Suprapubic skin (tissue), 4 donors: ENCODE results near the gene CBL. TPM values are rescaled to one million over a fixed set of nuclear protein-coding genes. Genes with fewer than 3 reads are reported as not detected.

ENCODE experiments used
- DNase-seq, 2 donors: peaks; one replicate each; pipeline ENCODE4 v3.0.0-alpha.2; 2019; ENCODE audit warnings: low spot score in 2 of 2
- H3K27ac ChIP-seq: fragments of 200-600 bp; sonication (generic); one replicate; pipeline ENCODE4 v1.5.1; 2019
- H3K27me3 ChIP-seq: fragments of 200-600 bp; sonication (generic); one replicate; pipeline ENCODE4 v1.5.1; 2019
- H3K36me3 ChIP-seq: fragments of 200-600 bp; sonication (generic); one replicate; pipeline ENCODE4 v1.5.1; 2019
- H3K4me1 ChIP-seq: fragments of 200-600 bp; sonication (generic); one replicate; pipeline ENCODE4 v1.5.1; 2019
- H3K4me3 ChIP-seq: fragments of 200-600 bp; sonication (generic); one replicate; pipeline ENCODE4 v1.5.1; 2019; ENCODE audit warnings: mild to moderate bottlenecking
- H3K9me3 ChIP-seq: fragments of 200-600 bp; sonication (generic); one replicate; pipeline ENCODE4 v1.5.1; 2019
- EP300 ChIP-seq: sonication (generic); formaldehyde crosslinking; IDR thresholded peaks from one replicate; pipeline ENCODE4 v1.6.1; 2017; ENCODE audit warnings: antibody characterized with exemption
- POLR2A ChIP-seq, 2 donors: fragments of 450-650 bp; IDR thresholded peaks; one replicate each; pipeline ENCODE4 v1.6.1; 2017; ENCODE audit warnings: antibody characterized with exemption in 2 of 2, mild to moderate bottlenecking in 2 of 2, moderate library complexity in 2 of 2
- POLR2AphosphoS5 ChIP-seq, 3 donors: sonication (generic); formaldehyde crosslinking; IDR thresholded peaks; one replicate each; pipeline ENCODE4 v1.6.1; 2017; ENCODE audit warnings: antibody characterized with exemption in 3 of 3
- WGBS: methylation state at CpG from one replicate; pipeline ENCODE4 v1.1.5; 2018; 5-methylcytosine and 5-hydroxymethylcytosine counted together
- total RNA-seq, 4 donors: library from RNA; depleted of rRNA; stranded (reverse); fragments of >200 nt; gene quantifications; one replicate each; pipeline ENCODE4 v1.1.0, GENCODE V29; 2016
- TF ChIP-seq, protein P1 (sequence below), 2 donors: fragments of 200-600 bp in 1 of 2; fragments of 450-650 bp in 1 of 2; sonication (generic) in 1 of 2; IDR thresholded peaks; one replicate each; pipeline ENCODE4 v1.5.1; 2016 to 2019; ENCODE audit warnings: antibody characterized with exemption in 2 of 2, mild to moderate bottlenecking in 1 of 2, moderate library complexity in 1 of 2

Gene CBL
- total RNA-seq, 4 donors from 2014 or later: 13.2 to 17.4 (median 17.2) TPM

DNA sequence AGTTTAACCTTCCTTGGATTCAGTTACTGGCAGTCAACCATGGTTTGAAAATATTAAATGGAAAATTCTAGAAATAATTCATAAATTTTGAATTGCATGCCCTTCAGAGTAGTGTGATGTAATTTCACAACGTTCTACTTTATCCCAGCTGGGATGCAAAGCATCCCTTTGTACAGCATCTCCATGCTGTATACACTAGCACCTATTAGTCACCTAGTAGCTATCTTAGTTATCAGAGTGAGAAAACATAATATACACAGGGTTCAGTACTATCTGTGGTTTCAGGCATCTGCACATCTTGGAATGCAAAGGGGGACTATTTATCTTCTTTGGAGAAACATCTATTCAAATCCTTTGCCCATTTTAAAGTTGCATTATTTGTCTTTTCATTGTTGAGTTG lies 30.8 kb downstream of the CBL start:
- TF ChIP-seq, protein P1, sequence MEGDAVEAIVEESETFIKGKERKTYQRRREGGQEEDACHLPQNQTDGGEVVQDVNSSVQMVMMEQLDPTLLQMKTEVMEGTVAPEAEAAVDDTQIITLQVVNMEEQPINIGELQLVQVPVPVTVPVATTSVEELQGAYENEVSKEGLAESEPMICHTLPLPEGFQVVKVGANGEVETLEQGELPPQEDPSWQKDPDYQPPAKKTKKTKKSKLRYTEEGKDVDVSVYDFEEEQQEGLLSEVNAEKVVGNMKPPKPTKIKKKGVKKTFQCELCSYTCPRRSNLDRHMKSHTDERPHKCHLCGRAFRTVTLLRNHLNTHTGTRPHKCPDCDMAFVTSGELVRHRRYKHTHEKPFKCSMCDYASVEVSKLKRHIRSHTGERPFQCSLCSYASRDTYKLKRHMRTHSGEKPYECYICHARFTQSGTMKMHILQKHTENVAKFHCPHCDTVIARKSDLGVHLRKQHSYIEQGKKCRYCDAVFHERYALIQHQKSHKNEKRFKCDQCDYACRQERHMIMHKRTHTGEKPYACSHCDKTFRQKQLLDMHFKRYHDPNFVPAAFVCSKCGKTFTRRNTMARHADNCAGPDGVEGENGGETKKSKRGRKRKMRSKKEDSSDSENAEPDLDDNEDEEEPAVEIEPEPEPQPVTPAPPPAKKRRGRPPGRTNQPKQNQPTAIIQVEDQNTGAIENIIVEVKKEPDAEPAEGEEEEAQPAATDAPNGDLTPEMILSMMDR (IDR thresholded peaks at IDR 0.05): no peak
- TF ChIP-seq EP300 (no peak), POLR2A (IDR thresholded peaks at IDR 0.05) (no peak), POLR2AphosphoS5 (IDR thresholded peaks at IDR 0.05) (no peak)
- Histone ChIP-seq H3K27me3 (no peaks in the 10 kb centered on the region), H3K9me3 (no peaks in the 10 kb centered on the region), H3K27ac (no peak overlapping the region), H3K4me3 (no peak overlapping the region), H3K4me1 (no peaks in the 10 kb centered on the region), H3K36me3 (peaks cover 21% of the 10 kb centered on the region)
- no peak for DNase-seq
- WGBS: 61% methylated on average over 1 of the region's 1 CpG

DNA sequence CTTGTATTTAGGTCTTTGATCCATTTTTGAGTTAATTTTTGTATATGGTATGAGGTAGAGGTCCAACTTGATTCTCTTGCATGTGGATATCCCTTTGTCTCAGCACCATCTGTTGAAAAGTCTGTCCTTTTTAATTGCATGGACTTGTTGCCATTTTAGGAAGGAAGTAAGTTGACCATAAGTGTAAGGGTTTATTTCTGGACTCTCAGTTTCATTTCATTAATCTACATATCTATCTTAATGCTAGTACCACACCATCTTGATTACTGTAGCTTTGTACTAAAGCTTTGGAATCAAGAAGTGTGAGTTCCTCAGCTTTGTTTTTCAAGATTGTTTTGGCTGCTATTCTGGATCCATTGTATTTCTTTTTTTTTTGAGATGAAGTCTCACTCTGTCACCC lies 31.4 kb downstream of the CBL start:
- Histone ChIP-seq H3K4me3 (no peak overlapping the region), H3K9me3 (no peaks in the 10 kb centered on the region), H3K4me1 (no peaks in the 10 kb centered on the region), H3K36me3 (peaks cover 19% of the 10 kb centered on the region), H3K27me3 (no peaks in the 10 kb centered on the region), H3K27ac (no peak overlapping the region)
- TF ChIP-seq, protein P1 (IDR thresholded peaks at IDR 0.05): no peak
- TF ChIP-seq POLR2AphosphoS5 (IDR thresholded peaks at IDR 0.05) (no peak), EP300 (no peak), POLR2A (IDR thresholded peaks at IDR 0.05) (no peak)
- no peak for DNase-seq

DNA sequence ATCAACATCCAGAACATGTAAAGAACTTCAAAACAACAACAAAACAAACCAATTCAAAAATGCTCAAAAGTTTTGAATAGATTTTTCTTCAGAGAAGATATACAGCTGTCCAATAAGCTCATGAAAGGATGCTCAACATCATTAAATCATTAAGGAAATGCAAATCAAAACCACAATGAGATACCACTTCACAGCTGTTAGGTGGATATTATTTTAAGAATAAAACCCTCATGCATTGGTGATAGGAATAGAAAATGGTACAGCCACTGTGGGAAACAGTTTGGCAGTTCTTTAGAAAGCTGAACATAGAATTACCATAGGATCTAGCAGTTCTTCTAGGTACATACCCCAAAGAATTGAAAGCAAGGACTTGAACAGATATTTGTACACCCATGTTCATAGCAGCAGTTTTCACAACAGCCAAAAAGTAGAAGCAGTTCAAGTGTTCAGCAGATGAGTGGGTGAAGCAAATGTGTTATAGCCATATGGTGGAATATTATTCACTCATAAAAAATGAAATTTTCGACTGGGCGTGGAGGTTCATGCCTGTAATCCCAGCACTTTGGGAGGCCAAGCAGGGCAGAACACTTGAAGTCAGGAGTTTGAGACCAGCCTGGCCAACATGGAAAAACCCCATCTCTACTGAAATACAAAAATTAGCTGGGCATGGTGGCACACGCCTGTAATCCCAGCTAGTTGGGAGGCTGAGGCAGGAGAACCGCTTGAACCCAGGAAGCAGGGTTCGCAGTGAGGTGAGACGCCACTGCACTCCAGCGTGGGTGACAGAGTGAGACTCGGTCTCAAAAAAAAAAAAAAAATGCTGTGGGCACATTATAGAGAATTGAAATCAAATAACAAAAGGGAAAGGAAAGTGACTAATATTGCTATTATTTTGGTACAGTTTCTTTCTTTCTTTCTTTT lies 42.9 kb downstream of the CBL start:
- no peaks in the 10 kb centered on the region for H3K36me3 ChIP-seq
- H3K27ac ChIP-seq: no peak overlapping the region
- TF ChIP-seq POLR2A (IDR thresholded peaks at IDR 0.05) (no peak), POLR2AphosphoS5 (IDR thresholded peaks at IDR 0.05) (no peak), EP300 (no peak)
- TF ChIP-seq, protein P1 (IDR thresholded peaks at IDR 0.05): no peak
- no peaks in the 10 kb centered on the region for H3K4me1 ChIP-seq
- no peaks in the 10 kb centered on the region for H3K9me3 ChIP-seq
- DNase-seq: no peak
- no peaks in the 10 kb centered on the region for H3K27me3 ChIP-seq
- WGBS: 90% methylated on average over 8 of the region's 8 CpGs
- no peak overlapping the region for H3K4me3 ChIP-seq

DNA sequence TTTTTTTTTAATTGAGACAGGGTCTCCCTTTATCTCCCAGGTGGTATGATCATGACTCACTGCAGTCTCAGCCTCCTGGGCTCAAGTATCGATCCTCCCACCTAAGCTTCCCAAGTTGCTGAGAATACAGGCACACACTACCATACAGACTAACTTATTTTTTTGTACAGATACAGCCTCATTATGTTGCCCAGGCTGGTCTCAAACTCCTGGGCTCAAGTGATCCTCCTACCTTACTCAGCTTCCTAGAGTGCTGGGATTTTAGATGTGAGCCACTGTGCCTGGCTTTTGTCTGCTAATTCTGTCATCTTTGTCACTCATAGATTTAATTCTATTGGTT lies 43.5 kb downstream of the CBL start:
- 85% methylated on average over 1 of the region's 1 CpG for WGBS
- no peak for DNase-seq
- TF ChIP-seq POLR2AphosphoS5 (IDR thresholded peaks at IDR 0.05) (no peak), POLR2A (IDR thresholded peaks at IDR 0.05) (no peak), EP300 (no peak)
- Histone ChIP-seq H3K27me3 (no peaks in the 10 kb centered on the region), H3K4me3 (no peak overlapping the region), H3K4me1 (no peaks in the 10 kb centered on the region), H3K36me3 (no peaks in the 10 kb centered on the region), H3K27ac (no peak overlapping the region), H3K9me3 (no peaks in the 10 kb centered on the region)

DNA sequence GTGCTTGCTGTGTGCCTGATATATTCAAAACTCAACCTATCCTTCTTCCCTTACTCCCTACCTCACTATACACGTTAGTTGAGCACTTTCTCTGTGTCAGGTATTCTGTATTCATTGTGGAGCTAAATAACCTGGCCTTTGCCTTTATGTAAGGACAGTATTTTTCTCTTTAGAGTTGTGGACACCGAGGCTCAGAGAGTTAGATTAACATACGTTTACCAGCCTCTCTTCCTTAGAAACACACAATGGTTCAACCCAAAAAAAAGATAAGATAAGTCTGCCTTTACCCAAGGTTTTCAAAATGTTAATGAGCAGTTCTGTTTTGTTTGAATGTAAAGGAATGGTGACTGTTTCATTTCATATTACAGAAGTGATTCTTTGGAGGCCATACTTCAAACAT lies 45.0 kb downstream of the CBL start:
- no peak overlapping the region for H3K4me3 ChIP-seq
- no peak overlapping the region for H3K27ac ChIP-seq
- TF ChIP-seq EP300: no peak
- TF ChIP-seq, protein P1 (IDR thresholded peaks at IDR 0.05): no peak
- TF ChIP-seq POLR2AphosphoS5 (IDR thresholded peaks at IDR 0.05): no peak
- no peak for TF ChIP-seq POLR2A (IDR thresholded peaks at IDR 0.05)
- no peaks in the 10 kb centered on the region for H3K4me1 ChIP-seq
- 90% methylated on average over 3 of the region's 3 CpGs for whole genome bisulfite sequencing
- H3K27me3 ChIP-seq: no peaks in the 10 kb centered on the region
- no peak for DNase-seq
- no peaks in the 10 kb centered on the region for H3K36me3 ChIP-seq
- no peaks in the 10 kb centered on the region for H3K9me3 ChIP-seq
